Gastroesophageal sphincter (tissue), 4 donors: Measurements from ENCODE around the gene MEIS2. TPM values are rescaled to one million over a fixed set of nuclear protein-coding genes. Genes with fewer than 3 reads are reported as not detected.
A peak's percentile ranks its signal among the peaks of the same experiment; 100 is the strongest.

Experiments
- ATAC-seq: fragments of 150-250 bp; one replicate; pipeline ENCODE4 v1.9.1; 2016; ENCODE audit warnings: mild to moderate bottlenecking, moderate library complexity
- H3K27ac ChIP-seq, 4 donors: fragments of 200-600 bp; sonication (generic) in 3 of 4; 1 replicate in 3 of 4; 2 replicates in 1 of 4; pipeline ENCODE4 v1.5.1; 2016 to 2019
- H3K27me3 ChIP-seq: fragments of 200-600 bp; sonication (generic); one replicate; pipeline ENCODE4 v1.5.1; 2019
- H3K36me3 ChIP-seq, 2 donors: fragments of 200-600 bp; sonication (generic); one replicate each; pipeline ENCODE4 v1.5.1; 2019; ENCODE audit warnings: control low read depth in 1 of 2
- H3K4me1 ChIP-seq, 3 donors: fragments of 200-600 bp; sonication (generic); 1 replicate in 2 of 3; 2 replicates in 1 of 3; pipeline ENCODE4 v1.5.1; 2016 to 2019; ENCODE audit warnings: control low read depth in 2 of 3
- H3K4me3 ChIP-seq, 2 donors: fragments of 200-600 bp; sonication (generic); one replicate each; pipeline ENCODE4 v1.5.1; 2019; ENCODE audit warnings: mild to moderate bottlenecking in 1 of 2, moderate library complexity in 1 of 2
- H3K9me3 ChIP-seq, 3 donors: fragments of 200-600 bp; sonication (generic); one replicate each; pipeline ENCODE4 v1.5.1; 2017 to 2019; ENCODE audit warnings: control low read depth in 2 of 3
- CTCF ChIP-seq, 4 experiments: fragments of 200-600 bp in 2 of 4; fragments of 450-650 bp in 2 of 4; sonication (generic) in 1 of 4; IDR thresholded peaks; one replicate each; pipeline ENCODE4 v1.5.1; 2017 to 2019; ENCODE audit warnings: antibody characterized with exemption in 4 of 4, mild to moderate bottlenecking in 2 of 4, moderate library complexity in 2 of 4
- EP300 ChIP-seq: sonication (generic); formaldehyde crosslinking; IDR thresholded peaks from one replicate; pipeline ENCODE4 v1.6.1; 2017; ENCODE audit warnings: antibody characterized with exemption, mild to moderate bottlenecking
- POLR2A ChIP-seq, 2 donors: fragments of 450-650 bp; IDR thresholded peaks; one replicate each; pipeline ENCODE4 v1.6.1; 2017; ENCODE audit warnings: antibody characterized with exemption in 2 of 2, mild to moderate bottlenecking in 2 of 2, moderate library complexity in 1 of 2
- POLR2AphosphoS5 ChIP-seq: sonication (generic); formaldehyde crosslinking; IDR thresholded peaks from one replicate; pipeline ENCODE4 v1.6.1; 2017; ENCODE audit warnings: antibody characterized with exemption
- WGBS, 2 donors: methylation state at CpG; one replicate each; pipeline ENCODE4 v1.1.5; 2018; ENCODE audit warnings: low coverage in 1 of 2; 5-methylcytosine and 5-hydroxymethylcytosine counted together
- total RNA-seq, 4 donors: library from RNA; depleted of rRNA; stranded (reverse); fragments of >200 nt; gene quantifications; one replicate each; pipeline ENCODE4 v1.1.0, GENCODE V29; 2016

Gene MEIS2
- total RNA-seq, 4 donors from 2014 or later: 43.1 to 108 (median 85.7) TPM

- ATAC-seq: no peak
- H3K4me3 ChIP-seq: no peak overlapping the region
- WGBS, 2 donors: 46 to 52% methylated on average over 5 to 6 of the region's 6 CpGs
- TF ChIP-seq POLR2AphosphoS5 (no peak), CTCF (IDR thresholded peaks at IDR 0.05) (no peak), POLR2A (IDR thresholded peaks at IDR 0.05) (no peak), EP300 (no peak)
- peaks cover 0 to 46% (median 11%) of the 10 kb centered on the region in 3 donors for H3K4me1 ChIP-seq
- no peaks in the 10 kb centered on the region for H3K27me3 ChIP-seq
- no peaks in the 10 kb centered on the region for H3K36me3 ChIP-seq
- H3K27ac ChIP-seq: no peak overlapping the region
- H3K9me3 ChIP-seq: no peaks in the 10 kb centered on the region
Observed at GRCh38 chr15:37053166-37053565, 47.2 kb downstream of the MEIS2 start.

- Histone ChIP-seq H3K4me1 (peaks cover 0 to 44% (median 5%) of the 10 kb centered on the region in 3 donors), H3K4me3 (no peak overlapping the region), H3K27ac (peak overlapping the region in 1 of 4 donors; percentile 15), H3K9me3 (no peaks in the 10 kb centered on the region), H3K27me3 (no peaks in the 10 kb centered on the region), H3K36me3 (no peaks in the 10 kb centered on the region)
- ATAC-seq: no peak
- no peak for TF ChIP-seq EP300
- TF ChIP-seq POLR2A (IDR thresholded peaks at IDR 0.05): no peak
- no peak for TF ChIP-seq POLR2AphosphoS5
- TF ChIP-seq CTCF (IDR thresholded peaks at IDR 0.05): no peak
- WGBS, 2 donors: 54 to 66% methylated on average over 3 of the region's 3 CpGs
Observed at GRCh38 chr15:37050345-37050744, 50.0 kb downstream of the MEIS2 start.

- ATAC-seq: peak; percentile 66
- TF ChIP-seq POLR2AphosphoS5 (peak; percentile 16), POLR2A (IDR thresholded peaks at IDR 0.05) (no peak), CTCF (IDR thresholded peaks at IDR 0.05) (no peak), EP300 (no peak)
- H3K4me3 ChIP-seq: no peak overlapping the region
- peaks cover 0 to 13% of the 10 kb centered on the region in 2 donors for H3K36me3 ChIP-seq
- peaks cover 0 to 36% (median 5%) of the 10 kb centered on the region in 3 donors for H3K4me1 ChIP-seq
- H3K27me3 ChIP-seq: no peaks in the 10 kb centered on the region
- no peaks in the 10 kb centered on the region for H3K9me3 ChIP-seq
- H3K27ac ChIP-seq: peak overlapping the region in 1 of 4 donors; percentile 15
Observed at GRCh38 chr15:37046876-37047614, 53.3 kb downstream of the MEIS2 start.

GRCh38 chr15:37045859-37046740 lies 54.2 kb downstream of the MEIS2 start:
- no peak for TF ChIP-seq POLR2A (IDR thresholded peaks at IDR 0.05)
- TF ChIP-seq EP300: no peak
- no peak for TF ChIP-seq POLR2AphosphoS5
- no peak for TF ChIP-seq CTCF (IDR thresholded peaks at IDR 0.05)
- Histone ChIP-seq H3K36me3 (peaks cover 0 to 21% of the 10 kb centered on the region in 2 donors), H3K4me1 (peaks cover 0 to 40% (median 5%) of the 10 kb centered on the region in 3 donors), H3K4me3 (no peak overlapping the region), H3K9me3 (no peaks in the 10 kb centered on the region), H3K27ac (peak overlapping the region in 2 of 4 donors; percentile 10 to 20), H3K27me3 (no peaks in the 10 kb centered on the region)
- 35 to 61% methylated on average over 6 to 11 of the region's 12 CpGs for WGBS, 2 donors
- ATAC-seq: no peak
